GM12891 (cell line): Measurements from ENCODE around the gene SEH1L. TPM values are rescaled to one million over a fixed set of nuclear protein-coding genes. Genes with fewer than 3 reads are reported as not detected.
A peak's percentile ranks its signal among the peaks of the same experiment; 100 is the strongest.
"Not testable (repeated sequence)": the region's sequence is repeated elsewhere in the genome, so short reads cannot be mapped to it uniquely, and the experiment has no call there.

Experiments used
- DNase-seq: peaks from one replicate; pipeline ENCODE4 v3.0.0; 2011; ENCODE audit warnings: low spot score; ENCODE audit not compliant: insufficient read length
- FAIRE-seq: peaks from 2 replicates; lab custom pipeline; 2011; peaks lifted over from hg19 to GRCh38; lab: Jason Lieb, UNC
- PAX5 ChIP-seq: IDR thresholded peaks from 2 replicates; pipeline ENCODE4 v1.6.1; 2011; ENCODE audit warnings: low read length, moderate library complexity, mild to moderate bottlenecking; ENCODE audit not compliant: insufficient read depth, severe bottlenecking
- POLR2A ChIP-seq: IDR thresholded peaks from 2 replicates; pipeline ENCODE4 v1.6.1; 2011; ENCODE audit warnings: low read depth, low read length, control low read depth
- POLR2AphosphoS5 ChIP-seq: IDR thresholded peaks from 2 replicates; pipeline ENCODE4 v1.6.1; 2011; ENCODE audit warnings: low read depth, low read length, control low read depth
- POU2F2 ChIP-seq: IDR thresholded peaks from 2 replicates; pipeline ENCODE4 v1.6.1; 2011; ENCODE audit warnings: low read depth, mild to moderate bottlenecking, control low read depth, low read length, moderate library complexity
- SPI1 ChIP-seq: IDR thresholded peaks from 2 replicates; pipeline ENCODE4 v1.6.1; 2011; ENCODE audit warnings: low read depth, low read length, control low read depth
- TAF1 ChIP-seq: IDR thresholded peaks from 2 replicates; pipeline ENCODE4 v1.6.1; 2011; ENCODE audit warnings: low read depth, low read length, control low read depth
- polyA plus RNA-seq: library from polyadenylated mRNA; unstranded; fragments of >200 nt; gene quantifications from one replicate; pipeline ENCODE4 v1.2.1, GENCODE V29; 2012; ENCODE audit warnings: low read depth, missing spikeins, inconsistent platforms; ENCODE audit not compliant: missing spikeins

Gene SEH1L, protein sequence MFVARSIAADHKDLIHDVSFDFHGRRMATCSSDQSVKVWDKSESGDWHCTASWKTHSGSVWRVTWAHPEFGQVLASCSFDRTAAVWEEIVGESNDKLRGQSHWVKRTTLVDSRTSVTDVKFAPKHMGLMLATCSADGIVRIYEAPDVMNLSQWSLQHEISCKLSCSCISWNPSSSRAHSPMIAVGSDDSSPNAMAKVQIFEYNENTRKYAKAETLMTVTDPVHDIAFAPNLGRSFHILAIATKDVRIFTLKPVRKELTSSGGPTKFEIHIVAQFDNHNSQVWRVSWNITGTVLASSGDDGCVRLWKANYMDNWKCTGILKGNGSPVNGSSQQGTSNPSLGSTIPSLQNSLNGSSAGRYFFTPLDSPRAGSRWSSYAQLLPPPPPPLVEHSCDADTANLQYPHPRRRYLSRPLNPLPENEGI
- 21.0 TPM for polyA plus RNA-seq

DNA sequence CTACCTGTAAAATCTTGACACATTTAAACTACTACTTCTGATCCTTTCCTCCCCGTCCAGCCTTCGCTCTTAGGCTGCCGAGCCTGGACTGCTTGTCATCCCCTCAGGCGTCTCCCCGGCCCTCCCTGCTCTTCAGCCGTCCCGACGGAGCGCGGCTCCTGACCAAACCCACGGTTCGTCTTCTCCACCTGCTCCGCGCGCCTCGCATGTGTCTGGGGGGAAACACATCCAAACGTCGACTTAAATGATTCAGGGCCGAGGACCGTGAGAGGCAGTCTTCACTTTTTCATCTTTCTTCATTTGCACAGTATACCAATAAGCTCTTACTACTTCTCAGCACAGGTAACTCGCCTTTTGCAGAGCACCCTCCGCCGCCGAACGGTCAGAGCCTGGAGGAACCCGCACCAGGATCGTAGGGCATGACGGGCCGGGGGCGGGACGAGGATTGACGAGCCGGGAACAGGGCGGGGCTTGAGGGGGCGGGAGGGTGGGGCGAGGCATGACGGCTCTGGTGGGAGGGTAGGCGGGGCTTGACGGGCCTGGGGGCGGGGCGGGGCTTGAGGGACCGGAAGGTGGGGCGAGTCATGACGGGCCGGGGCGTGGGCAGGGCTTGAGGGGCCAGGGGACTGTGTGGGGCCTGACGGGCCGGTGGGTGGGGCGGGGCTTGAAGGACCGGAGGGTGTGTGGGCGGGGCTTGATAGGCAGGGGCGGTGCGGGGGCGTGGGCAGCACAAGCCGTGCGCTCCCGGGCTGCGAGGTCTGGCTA lies at the start of gene SEH1L:
Gene SEH1L (plus strand): TSS at position 727 of the 765 bp plus-strand sequence. CDS start 111 bp downstream, outside the sequence.
- peak; percentile 81 for FAIRE-seq
- TF ChIP-seq TAF1 = peak; percentile 46; the same call in 1 of the 2 replicates
- TF ChIP-seq POLR2AphosphoS5 = no peak; the same call in 1 of the 2 replicates
- no peak for TF ChIP-seq POU2F2
- TF ChIP-seq PAX5 = peak; percentile 0
- no peak for TF ChIP-seq POLR2A
- no peak for TF ChIP-seq SPI1
- DNase-seq = peak; percentile 95

DNA sequence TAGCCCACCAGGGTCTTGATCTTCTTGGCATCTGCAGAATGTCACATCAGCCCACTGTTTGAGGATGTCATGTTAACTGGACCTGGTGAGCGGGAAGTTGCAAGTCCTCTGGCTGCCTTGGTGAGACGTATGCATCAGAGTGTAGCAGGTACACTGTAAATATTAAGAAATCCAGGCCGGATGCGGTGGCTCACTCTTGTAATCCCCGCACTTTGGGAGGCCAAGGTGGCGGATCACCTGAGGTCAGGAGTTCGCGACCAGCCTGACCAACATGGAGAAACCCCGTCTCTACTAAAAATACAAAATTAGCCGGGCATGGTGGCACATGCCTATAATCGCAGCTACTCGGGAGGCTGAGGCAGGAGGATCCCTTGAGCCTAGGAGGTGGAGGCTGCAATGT lies 46.6 kb upstream of the SEH1L start:
- not testable (repeated sequence) for FAIRE-seq

GRCh38 chr18:12904012-12904516 lies 43.7 kb upstream of the SEH1L start:
- no peak for DNase-seq
- no peak for FAIRE-seq
- no peak for TF ChIP-seq POLR2A

More for the DNA sequence above, 46.6 kb upstream of the SEH1L start:
- not testable (repeated sequence) for DNase-seq

GRCh38 chr18:12906119-12906518 lies 41.7 kb upstream of the SEH1L start:
- no peak for TF ChIP-seq PAX5
- no peak for TF ChIP-seq POU2F2
- TF ChIP-seq POLR2A = no peak
- no peak for TF ChIP-seq POLR2AphosphoS5
- TF ChIP-seq SPI1 = no peak
- no peak for TF ChIP-seq TAF1
- DNase-seq = no peak
- FAIRE-seq = no peak

GRCh38 chr18:12906773-12907172 lies 41.0 kb upstream of the SEH1L start:
- TF ChIP-seq POU2F2 (no peak), TAF1 (no peak), PAX5 (no peak), POLR2AphosphoS5 (no peak), SPI1 (no peak), POLR2A (no peak)
- DNase-seq (no peak), FAIRE-seq (no peak)

DNA sequence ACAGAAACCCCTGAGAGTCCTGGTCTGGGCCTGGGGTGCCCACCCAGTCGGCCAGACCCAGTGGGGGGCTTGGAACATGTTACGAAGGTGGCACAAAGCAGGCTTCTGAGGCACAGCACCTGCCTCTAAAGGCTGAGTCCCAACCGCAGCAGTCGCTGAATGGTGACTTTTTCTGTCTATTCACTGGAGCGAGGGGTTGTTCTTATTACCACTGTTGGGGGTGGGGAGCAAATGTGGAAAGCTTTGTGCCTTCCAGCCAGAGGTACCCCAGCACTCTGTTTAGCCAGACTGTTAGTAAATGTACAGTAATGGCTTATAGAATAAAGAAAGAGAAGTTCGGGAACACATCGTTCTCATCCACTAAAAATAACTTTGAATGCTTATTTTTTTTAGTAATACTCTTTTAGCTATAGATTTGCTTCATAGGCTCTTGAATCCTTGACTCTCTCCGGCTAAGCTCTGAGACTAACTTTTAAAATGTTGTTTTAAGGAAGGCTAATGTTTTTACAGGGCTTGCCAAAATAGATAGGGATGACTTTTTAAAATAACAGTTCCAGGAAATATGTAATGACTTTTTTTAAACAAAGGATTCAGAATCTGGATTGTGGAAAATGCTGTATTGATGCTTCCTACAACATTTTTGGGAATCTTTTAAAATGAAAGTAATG lies 40.4 kb upstream of the SEH1L start:
- FAIRE-seq (no peak), DNase-seq (no peak)
- TF ChIP-seq PAX5 = no peak
- no peak for TF ChIP-seq POLR2A
- TF ChIP-seq SPI1 = no peak
- TF ChIP-seq POLR2AphosphoS5 = no peak
- TF ChIP-seq TAF1 = no peak
- no peak for TF ChIP-seq POU2F2

- TF ChIP-seq POLR2A (no peak), SPI1 (no peak), POU2F2 (no peak)
- FAIRE-seq (no peak), DNase-seq (no peak)
Observed at GRCh38 chr18:12908706-12909105, 39.1 kb upstream of the SEH1L start.

DNA sequence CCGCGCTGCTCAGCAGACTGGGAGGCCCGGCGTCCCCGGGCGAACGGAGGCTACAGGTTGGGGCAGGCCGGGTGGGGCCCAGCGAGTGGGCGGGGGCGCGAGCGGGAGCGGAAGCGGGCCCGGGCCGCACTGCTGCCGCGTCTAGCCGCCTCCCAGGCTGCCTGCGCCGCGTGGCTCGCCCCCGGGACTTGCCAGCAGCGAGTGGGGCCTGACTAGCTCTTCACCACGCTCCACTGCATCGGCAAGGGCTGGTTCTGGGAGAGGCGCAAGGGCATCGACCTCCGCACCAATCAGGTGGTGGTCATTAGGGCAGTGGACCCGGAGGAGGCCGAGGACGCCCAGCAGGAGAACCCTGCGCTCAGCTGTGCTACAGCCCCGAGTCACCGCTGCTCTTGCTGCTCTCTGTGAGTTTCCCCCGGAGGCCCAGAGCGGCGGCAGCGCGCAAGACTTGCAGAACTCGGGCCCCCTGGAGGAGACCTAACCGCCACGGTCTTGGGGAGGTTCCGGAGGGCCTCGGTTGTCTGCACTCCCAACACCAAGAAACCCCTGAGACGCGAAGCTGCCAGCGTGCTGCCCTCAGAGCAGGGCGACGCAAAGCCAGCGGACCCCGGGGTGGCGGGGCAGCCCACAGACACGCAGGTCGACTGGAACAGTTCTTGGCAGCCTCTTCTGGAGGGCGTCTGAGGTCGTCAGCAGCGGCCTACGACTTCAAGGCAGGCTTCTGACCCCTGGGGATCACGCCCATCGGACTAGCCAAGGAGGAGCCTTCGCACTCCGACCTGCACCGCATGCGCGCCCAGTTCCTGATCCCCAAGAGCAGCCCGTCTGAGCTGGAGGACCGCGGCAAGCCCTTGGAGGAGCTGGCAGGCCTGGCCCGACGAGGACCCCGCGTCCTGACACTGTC lies 36.5 kb upstream of the SEH1L start:
- FAIRE-seq (peak; percentile 72), DNase-seq (peak; percentile 59)
- no peak for TF ChIP-seq POLR2A
- TF ChIP-seq PAX5 = no peak
- TF ChIP-seq POLR2AphosphoS5 = no peak
- TF ChIP-seq TAF1 = no peak
- TF ChIP-seq POU2F2 = no peak
- TF ChIP-seq SPI1 = no peak

DNA sequence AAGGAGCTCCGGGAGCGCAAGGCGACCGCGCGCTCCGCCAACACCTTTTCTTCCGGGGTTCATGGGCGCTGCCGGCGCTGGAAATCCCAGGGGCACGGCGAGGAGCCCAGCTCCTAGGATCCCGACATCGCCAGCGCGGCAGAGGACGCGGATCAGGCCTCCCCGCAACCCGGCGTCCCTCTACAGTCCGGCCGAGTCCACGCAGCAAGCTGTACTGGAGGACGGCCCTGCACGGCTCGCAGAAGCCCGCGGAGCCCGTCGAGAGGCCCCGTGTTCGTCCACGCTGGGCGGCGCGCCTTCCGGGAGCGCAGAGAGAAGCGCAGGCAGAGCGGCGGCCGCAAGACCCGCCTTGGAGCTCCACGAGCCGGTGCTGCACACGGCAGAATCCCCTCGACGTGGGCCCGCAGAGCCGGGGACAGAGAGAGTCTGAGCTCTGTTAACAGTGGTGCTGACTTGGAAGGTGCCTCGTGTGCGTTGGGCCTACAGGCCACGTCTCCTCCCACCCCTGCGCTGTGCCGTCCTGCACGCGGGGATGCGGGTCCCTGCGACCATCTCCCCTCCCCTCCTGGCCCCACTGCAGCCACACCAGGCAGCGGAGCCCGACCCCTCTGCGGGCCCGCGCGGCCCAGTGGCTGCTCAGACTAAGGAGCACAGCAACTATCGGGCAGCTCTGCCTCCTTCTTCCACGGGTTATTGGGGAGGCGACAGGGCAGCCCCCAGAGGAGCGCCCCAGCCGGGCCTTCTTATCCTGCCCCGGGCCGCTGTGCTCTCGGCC lies 35.7 kb upstream of the SEH1L start:
- DNase-seq (no peak), FAIRE-seq (no peak)
- TF ChIP-seq TAF1 = no peak
- TF ChIP-seq PAX5 = no peak
